ENCODE results near the gene TBC1D21. TPM values are rescaled to one million over a fixed set of nuclear protein-coding genes. Genes with fewer than 3 reads are reported as not detected.

The TBC1D21 gene
- total RNA-seq, 1 experiment from 2014 or later: not detected

DNA sequence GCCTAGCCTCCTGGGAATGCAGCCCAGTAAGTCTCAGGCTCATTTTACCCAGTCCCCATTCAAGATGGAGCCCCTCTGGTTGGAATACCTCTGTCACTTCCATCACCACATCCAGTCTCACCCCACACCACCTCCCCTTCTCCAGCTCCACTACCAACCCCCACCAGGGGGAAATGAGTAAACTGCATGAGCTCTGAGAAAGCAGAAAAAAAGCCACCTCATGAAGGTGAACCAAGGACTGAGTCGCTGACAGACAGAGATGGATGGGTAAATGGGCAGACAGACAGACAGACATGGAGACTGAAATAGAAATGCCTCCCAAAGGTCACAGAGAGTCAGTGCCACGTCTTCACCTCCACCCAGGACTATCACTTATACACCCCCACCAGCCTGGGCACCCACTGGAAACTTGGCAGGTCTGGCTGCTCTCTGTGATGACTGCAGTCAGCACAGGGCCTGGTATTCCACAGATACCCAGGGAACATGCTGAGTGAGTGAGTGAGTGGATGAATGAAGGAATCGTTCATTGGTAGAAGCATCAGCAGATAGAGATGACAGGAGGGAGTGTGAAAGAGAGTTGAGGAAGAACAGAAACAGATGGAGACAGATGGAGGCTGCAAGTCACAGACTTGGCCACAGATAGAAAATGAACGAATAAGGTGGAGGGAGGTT is 48.0 kb downstream of the TBC1D21 start:
- POLR2A ChIA-PET (ENCODE audit: unreplicated experiment): no interaction called here
- Histone ChIP-seq H3K27me3 (ENCODE audit: insufficient read depth, low read depth) (no peaks in the 10 kb centered on the region), H3K4me2 (no peak overlapping the region), H3K9me3 (ENCODE audit: insufficient read depth, low read depth) (peaks cover 2% of the 10 kb centered on the region), H3K79me2 (ENCODE audit: low read depth) (no peaks in the 10 kb centered on the region), H2AFZ (no peak overlapping the region), H3F3A (ENCODE audit: insufficient read depth, low read depth) (peaks cover 31% of the 10 kb centered on the region), H4K20me1 (ENCODE audit: insufficient read depth) (no peaks in the 10 kb centered on the region), H3K9me2 (ENCODE audit: insufficient read depth) (no peaks in the 10 kb centered on the region), H3K4me3 (no peak overlapping the region), H3K36me3 (ENCODE audit: low read depth) (0 out of 2 replicates have a peak, but pooled peaks cover 4% of the 10 kb centered on the region), H3K27ac (no peak overlapping the region), H3K4me1 (replicated peaks; ENCODE audit: insufficient read depth) (peaks cover 34% of the 10 kb centered on the region)
- no peak for TF ChIP-seq EZH2 (IDR thresholded peaks at IDR 0.05; ENCODE audit: low read depth)
- TF ChIP-seq, protein P1, sequence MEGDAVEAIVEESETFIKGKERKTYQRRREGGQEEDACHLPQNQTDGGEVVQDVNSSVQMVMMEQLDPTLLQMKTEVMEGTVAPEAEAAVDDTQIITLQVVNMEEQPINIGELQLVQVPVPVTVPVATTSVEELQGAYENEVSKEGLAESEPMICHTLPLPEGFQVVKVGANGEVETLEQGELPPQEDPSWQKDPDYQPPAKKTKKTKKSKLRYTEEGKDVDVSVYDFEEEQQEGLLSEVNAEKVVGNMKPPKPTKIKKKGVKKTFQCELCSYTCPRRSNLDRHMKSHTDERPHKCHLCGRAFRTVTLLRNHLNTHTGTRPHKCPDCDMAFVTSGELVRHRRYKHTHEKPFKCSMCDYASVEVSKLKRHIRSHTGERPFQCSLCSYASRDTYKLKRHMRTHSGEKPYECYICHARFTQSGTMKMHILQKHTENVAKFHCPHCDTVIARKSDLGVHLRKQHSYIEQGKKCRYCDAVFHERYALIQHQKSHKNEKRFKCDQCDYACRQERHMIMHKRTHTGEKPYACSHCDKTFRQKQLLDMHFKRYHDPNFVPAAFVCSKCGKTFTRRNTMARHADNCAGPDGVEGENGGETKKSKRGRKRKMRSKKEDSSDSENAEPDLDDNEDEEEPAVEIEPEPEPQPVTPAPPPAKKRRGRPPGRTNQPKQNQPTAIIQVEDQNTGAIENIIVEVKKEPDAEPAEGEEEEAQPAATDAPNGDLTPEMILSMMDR (conservative IDR thresholded peaks at IDR 0.05): no peak
- no peak for DNase-seq
- intact Hi-C loops (cut with micrococcal nuclease; ENCODE audit: unreplicated experiment): no loop called here
- CTCF ChIA-PET: interaction anchor here (0.5 to 0.7 kb wide), 2 partner anchors 1734 to 1912 kb away, joined by 3 to 14 read pairs; no protein-coding TSS in a partner anchor
- no TSS peak for BruUV-seq (replicated peaks)

DNA sequence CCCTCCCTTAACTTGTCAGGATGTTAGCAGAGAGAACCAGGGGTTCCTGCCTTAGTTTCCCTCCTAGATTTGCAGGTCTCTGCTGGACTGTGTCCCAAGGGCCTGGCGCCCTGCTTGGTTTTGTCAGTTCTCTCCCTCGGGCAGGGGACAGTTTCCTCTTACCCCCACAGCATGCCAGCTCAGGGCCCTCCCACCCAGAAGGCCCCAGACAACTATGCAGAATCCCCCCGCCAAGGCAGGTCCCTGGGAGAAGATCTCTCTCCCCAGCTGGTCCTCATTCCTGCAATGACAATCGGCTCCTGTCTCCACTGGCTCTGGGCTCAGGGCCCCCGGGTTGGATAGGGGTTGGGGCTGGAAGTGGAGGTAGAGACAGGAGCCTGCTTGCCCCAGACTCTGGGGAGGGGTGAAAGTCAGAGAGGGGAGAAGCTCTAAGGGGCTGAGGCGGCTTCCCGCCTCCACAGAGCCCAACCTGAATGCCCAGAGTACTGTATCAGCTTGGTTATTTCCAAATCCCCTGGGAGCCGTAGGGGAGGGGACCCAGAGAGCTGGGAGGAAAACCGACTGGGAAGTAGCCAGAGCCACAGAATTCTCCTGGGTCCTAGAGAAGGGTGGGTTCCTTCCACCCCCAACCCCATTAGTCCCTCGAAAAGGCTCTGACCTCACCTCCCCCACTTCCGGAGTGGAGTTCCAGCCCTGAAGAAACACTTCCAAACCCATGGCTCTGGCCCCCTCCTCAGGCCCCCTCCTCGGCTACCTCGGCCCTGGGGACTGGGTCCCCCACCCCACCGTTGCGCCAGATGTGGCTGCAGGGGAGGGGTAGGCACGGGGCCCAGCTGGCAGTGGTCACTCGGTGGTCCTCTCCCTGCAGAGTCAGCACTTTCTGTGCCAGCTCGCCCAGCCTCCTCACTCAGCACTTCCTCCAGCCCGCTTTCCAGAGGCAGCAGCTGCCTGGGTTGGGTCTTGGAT is 49.1 kb downstream of the TBC1D21 start:
- H3K27ac ChIP-seq: no peak overlapping the region
- H3K27me3 ChIP-seq (ENCODE audit: insufficient read depth, low read depth): no peaks in the 10 kb centered on the region
- no peaks in the 10 kb centered on the region for H3K9me3 ChIP-seq (ENCODE audit: insufficient read depth, low read depth)
- H3F3A ChIP-seq (ENCODE audit: insufficient read depth, low read depth): peaks cover 34% of the 10 kb centered on the region
- no peak for TF ChIP-seq EZH2 (IDR thresholded peaks at IDR 0.05; ENCODE audit: low read depth)
- TF ChIP-seq, protein P1 (conservative IDR thresholded peaks at IDR 0.05): no peak
- H4K20me1 ChIP-seq (ENCODE audit: insufficient read depth): no peaks in the 10 kb centered on the region
- H3K4me2 ChIP-seq: no peak overlapping the region
- BruUV-seq (replicated peaks): no TSS peak
- intact Hi-C loops (cut with micrococcal nuclease; ENCODE audit: unreplicated experiment): no loop called here
- DNase-seq: no peak
- H3K79me2 ChIP-seq (ENCODE audit: low read depth): no peaks in the 10 kb centered on the region
- no peaks in the 10 kb centered on the region for H3K9me2 ChIP-seq (ENCODE audit: insufficient read depth)
- no peak overlapping the region for H3K4me3 ChIP-seq
- ChIA-PET POLR2A (ENCODE audit: unreplicated experiment) (no interaction called here), CTCF (interaction anchor here (0.5 to 0.7 kb wide), 2 partner anchors 1735 to 1911 kb away, joined by 3 to 14 read pairs; no protein-coding TSS in a partner anchor)
- no peak overlapping the region for H2AFZ ChIP-seq
- H3K4me1 ChIP-seq (replicated peaks; ENCODE audit: insufficient read depth): peaks cover 34% of the 10 kb centered on the region
- 0 out of 2 replicates have a peak, but pooled peaks cover 3% of the 10 kb centered on the region for H3K36me3 ChIP-seq (ENCODE audit: low read depth)

DNA sequence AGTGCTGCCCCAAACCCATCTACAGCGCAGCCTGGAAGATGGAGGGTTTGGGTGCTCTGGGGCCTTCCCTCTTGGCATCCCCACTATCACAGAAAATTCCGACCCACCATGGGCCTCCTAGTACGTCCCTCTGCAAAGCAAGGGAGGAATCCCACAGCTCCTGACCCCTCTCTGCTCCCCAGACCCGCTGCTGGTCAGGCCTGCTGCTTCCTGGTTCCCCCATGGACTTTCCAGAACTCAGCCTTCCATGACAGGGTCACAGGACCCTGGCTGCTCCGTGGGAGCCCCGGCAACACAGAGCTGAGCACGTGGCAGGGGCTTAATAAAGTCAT is 49.8 kb downstream of the TBC1D21 start:
- CTCF ChIA-PET: no interaction called here
- H3K4me3 ChIP-seq: no peak overlapping the region
- peaks cover 34% of the 10 kb centered on the region for H3K4me1 ChIP-seq (replicated peaks; ENCODE audit: insufficient read depth)
- intact Hi-C loops (cut with micrococcal nuclease; ENCODE audit: unreplicated experiment): no loop called here
- H4K20me1 ChIP-seq (ENCODE audit: insufficient read depth): no peaks in the 10 kb centered on the region
- H3K9me3 ChIP-seq (ENCODE audit: insufficient read depth, low read depth): no peaks in the 10 kb centered on the region
- 0 out of 2 replicates have a peak overlapping the region, but pooled peaks have one; percentile 85 for H3K4me2 ChIP-seq
- no peak overlapping the region for H3K27ac ChIP-seq
- H3K36me3 ChIP-seq (ENCODE audit: low read depth): no peaks in the 10 kb centered on the region
- TF ChIP-seq EZH2 (IDR thresholded peaks at IDR 0.05; ENCODE audit: low read depth): no peak
- TF ChIP-seq, protein P1 (conservative IDR thresholded peaks at IDR 0.05): no peak
- H3K79me2 ChIP-seq (ENCODE audit: low read depth): peaks cover 4% of the 10 kb centered on the region
- H2AFZ ChIP-seq: no peak overlapping the region
- DNase-seq: no peak
- H3K27me3 ChIP-seq (ENCODE audit: insufficient read depth, low read depth): no peaks in the 10 kb centered on the region
- BruUV-seq (replicated peaks): no TSS peak
- peaks cover 34% of the 10 kb centered on the region for H3F3A ChIP-seq (ENCODE audit: insufficient read depth, low read depth)
- no peaks in the 10 kb centered on the region for H3K9me2 ChIP-seq (ENCODE audit: insufficient read depth)
- POLR2A ChIA-PET (ENCODE audit: unreplicated experiment): no interaction called here

All from PC-9 (cell line).